DND-41 (cell line): ENCODE data around the gene TM4SF4.

Experiments used
- ATAC-seq: fragments of 200-7000 bp; cut with Tn5 transposase; 3 replicates; pipeline ENCODE4 v1.9.1; 2021; ENCODE audit warnings: low read depth; ENCODE audit not compliant: insufficient read depth
- DNase-seq: peaks from one replicate; pipeline ENCODE4 v3.0.0-alpha.2; 2020
- H2AFZ ChIP-seq: 2 replicates; pipeline ENCODE4 v1.6.0; 2012; ENCODE audit warnings: low read depth, low read length
- H3K27ac ChIP-seq: 2 replicates; pipeline ENCODE4 v1.5.1; 2012; ENCODE audit warnings: low read length, inconsistent platforms
- H3K27me3 ChIP-seq: fragments of 200-600 bp; sonication (generic); 2 replicates; pipeline ENCODE4 v1.6.0; 2012; ENCODE audit warnings: low read length, mild to moderate bottlenecking, inconsistent platforms; ENCODE audit not compliant: insufficient read depth, poor library complexity
- H3K36me3 ChIP-seq: 2 replicates; pipeline ENCODE4 v1.5.1; 2012; ENCODE audit warnings: low read length, inconsistent platforms; ENCODE audit not compliant: insufficient read depth
- H3K4me1 ChIP-seq: 2 replicates; pipeline ENCODE4 v1.5.1; 2012; ENCODE audit warnings: mild to moderate bottlenecking, low read length; ENCODE audit not compliant: insufficient read depth
- H3K4me2 ChIP-seq: 2 replicates; pipeline ENCODE4 v1.6.0; 2012; ENCODE audit warnings: mild to moderate bottlenecking, moderate library complexity, low read length, inconsistent platforms; ENCODE audit not compliant: insufficient read depth
- H3K4me3 ChIP-seq, 2 experiments: fragments of 200-600 bp in 1 of 2; shearing (Covaris generic) in 1 of 2; 2 replicates each; pipeline ENCODE4 v1.5.1; 2012 to 2016; ENCODE audit warnings: inconsistent platforms in 2 of 2, low read length in 2 of 2, mild to moderate bottlenecking in 2 of 2, low read depth in 1 of 2, moderate library complexity in 1 of 2
- H3K79me2 ChIP-seq: 2 replicates; pipeline ENCODE4 v1.6.0; 2012; ENCODE audit warnings: low read length, inconsistent platforms; ENCODE audit not compliant: insufficient read depth
- H3K9ac ChIP-seq: 2 replicates; pipeline ENCODE4 v1.6.0; 2012; ENCODE audit warnings: low read depth, mild to moderate bottlenecking, inconsistent platforms, low read length, moderate library complexity
- H3K9me3 ChIP-seq: 2 replicates; pipeline ENCODE4 v1.5.1; 2012; ENCODE audit warnings: low read length, moderate library complexity, mild to moderate bottlenecking, inconsistent platforms; ENCODE audit not compliant: insufficient read depth, severe bottlenecking
- H4K20me1 ChIP-seq: 2 replicates; pipeline ENCODE4 v1.6.0; 2012; ENCODE audit warnings: low read length; ENCODE audit not compliant: insufficient read depth
- CTCF ChIP-seq: IDR thresholded peaks from 2 replicates; pipeline ENCODE4 v1.5.1; 2012; ENCODE audit warnings: borderline replicate concordance, low read length, moderate library complexity, mild to moderate bottlenecking; ENCODE audit not compliant: poor library complexity, severe bottlenecking; ENCODE audit errors: extremely low read depth
- EZH2 ChIP-seq: IDR thresholded peaks from 3 replicates; pipeline ENCODE4 v1.6.1; 2012; ENCODE audit warnings: borderline replicate concordance, low read depth, mild to moderate bottlenecking, moderate library complexity, low read length, inconsistent platforms; ENCODE audit not compliant: severe bottlenecking

TM4SF4 gene

GRCh38 chr3:149534671-149535332, 60.3 kb downstream of the TM4SF4 start:
- DNase-seq, result no peak
- Histone ChIP-seq H3K4me1 (no peaks in the 10 kb centered on the region), H3K4me2 (no peak overlapping the region), H2AFZ (no peak overlapping the region), H3K27me3 (peaks cover 22% of the 10 kb centered on the region), H3K27ac (no peak overlapping the region), H3K79me2 (no peaks in the 10 kb centered on the region), H4K20me1 (no peaks in the 10 kb centered on the region), H3K9me3 (no peaks in the 10 kb centered on the region), H3K4me3 (no peak overlapping the region), H3K36me3 (no peaks in the 10 kb centered on the region), H3K9ac (no peak overlapping the region)
- no peak for ATAC-seq
- TF ChIP-seq EZH2 (no peak), CTCF (no peak)

- Histone ChIP-seq H3K27ac (no peak overlapping the region), H2AFZ (no peak overlapping the region), H3K36me3 (no peaks in the 10 kb centered on the region), H3K4me1 (no peaks in the 10 kb centered on the region), H3K27me3 (peaks cover 22% of the 10 kb centered on the region), H3K9ac (no peak overlapping the region), H3K79me2 (no peaks in the 10 kb centered on the region), H4K20me1 (no peaks in the 10 kb centered on the region), H3K4me2 (no peak overlapping the region), H3K9me3 (no peaks in the 10 kb centered on the region), H3K4me3 (no peak overlapping the region)
- TF ChIP-seq EZH2 (no peak), CTCF (no peak)
- DNase-seq (no peak), ATAC-seq (no peak)
Measured at GRCh38 chr3:149535333-149535685, 60.8 kb downstream of the TM4SF4 start.

GRCh38 chr3:149536429-149536828, 61.9 kb downstream of the TM4SF4 start:
- Histone ChIP-seq H3K4me2 (no peak overlapping the region), H2AFZ (no peak overlapping the region), H3K27me3 (peaks cover 19% of the 10 kb centered on the region), H3K36me3 (no peaks in the 10 kb centered on the region), H3K27ac (no peak overlapping the region), H3K9me3 (no peaks in the 10 kb centered on the region), H3K9ac (no peak overlapping the region), H4K20me1 (no peaks in the 10 kb centered on the region), H3K79me2 (no peaks in the 10 kb centered on the region), H3K4me3 (no peak overlapping the region), H3K4me1 (no peaks in the 10 kb centered on the region)
- no peak for DNase-seq
- TF ChIP-seq EZH2, result no peak
- no peak for TF ChIP-seq CTCF
- ATAC-seq, result no peak

GRCh38 chr3:149538371-149538770, 63.9 kb downstream of the TM4SF4 start:
- Histone ChIP-seq H3K79me2 (no peaks in the 10 kb centered on the region), H4K20me1 (no peaks in the 10 kb centered on the region), H3K36me3 (no peaks in the 10 kb centered on the region), H3K9ac (no peak overlapping the region), H3K27ac (no peak overlapping the region), H3K4me1 (no peaks in the 10 kb centered on the region), H3K9me3 (no peaks in the 10 kb centered on the region), H3K4me3 (no peak overlapping the region), H3K4me2 (no peak overlapping the region), H2AFZ (no peak overlapping the region), H3K27me3 (peaks cover 9% of the 10 kb centered on the region)
- DNase-seq (no peak), ATAC-seq (no peak)
- TF ChIP-seq CTCF (no peak), EZH2 (no peak)
